Measurements from ENCODE around the gene NMUR2. TPM values are rescaled to one million over a fixed set of nuclear protein-coding genes. Genes with fewer than 3 reads are reported as not detected.
A peak's percentile ranks its signal among the peaks of the same experiment; 100 is the strongest.

The NMUR2 gene
- total RNA-seq, 1 donor: not detected

DNA sequence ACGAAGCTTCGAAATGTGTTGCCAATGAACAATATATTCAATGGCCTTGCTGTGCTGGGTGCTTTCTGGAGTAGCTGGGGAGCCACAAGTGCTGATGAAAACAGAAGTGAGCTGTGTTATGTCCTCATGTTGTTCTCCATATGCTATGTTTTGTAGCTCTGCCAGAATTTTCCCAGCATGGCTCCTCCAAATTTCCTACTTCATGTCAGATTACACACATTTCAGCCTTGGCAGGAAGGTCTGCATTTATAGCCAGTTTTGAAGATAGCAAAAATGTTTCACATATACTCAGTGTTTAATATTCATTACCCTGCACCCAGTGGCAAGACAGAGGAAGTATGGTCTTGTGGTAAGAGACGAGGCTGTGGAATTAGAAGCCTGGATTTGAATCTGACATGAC, 22.6 kb upstream of the NMUR2 start:
- H3K27me3 ChIP-seq (ENCODE audit: insufficient read depth, low read length): no peaks in the 10 kb centered on the region
- no peaks in the 10 kb centered on the region for H3K36me3 ChIP-seq (ENCODE audit: insufficient read depth, low read length)
- no peaks in the 10 kb centered on the region for H3K9me3 ChIP-seq (ENCODE audit: low read depth, low read length)
- no peak for DNase-seq (ENCODE audit: insufficient read length, low spot score, missing footprints)
- no peak overlapping the region for H3K4me2 ChIP-seq (ENCODE audit: insufficient read depth, low read length)
- no peak overlapping the region for H3K27ac ChIP-seq (ENCODE audit: low read depth, low read length)
- no peaks in the 10 kb centered on the region for H4K20me1 ChIP-seq (ENCODE audit: insufficient read depth, low read length)
- TF ChIP-seq, protein P1, sequence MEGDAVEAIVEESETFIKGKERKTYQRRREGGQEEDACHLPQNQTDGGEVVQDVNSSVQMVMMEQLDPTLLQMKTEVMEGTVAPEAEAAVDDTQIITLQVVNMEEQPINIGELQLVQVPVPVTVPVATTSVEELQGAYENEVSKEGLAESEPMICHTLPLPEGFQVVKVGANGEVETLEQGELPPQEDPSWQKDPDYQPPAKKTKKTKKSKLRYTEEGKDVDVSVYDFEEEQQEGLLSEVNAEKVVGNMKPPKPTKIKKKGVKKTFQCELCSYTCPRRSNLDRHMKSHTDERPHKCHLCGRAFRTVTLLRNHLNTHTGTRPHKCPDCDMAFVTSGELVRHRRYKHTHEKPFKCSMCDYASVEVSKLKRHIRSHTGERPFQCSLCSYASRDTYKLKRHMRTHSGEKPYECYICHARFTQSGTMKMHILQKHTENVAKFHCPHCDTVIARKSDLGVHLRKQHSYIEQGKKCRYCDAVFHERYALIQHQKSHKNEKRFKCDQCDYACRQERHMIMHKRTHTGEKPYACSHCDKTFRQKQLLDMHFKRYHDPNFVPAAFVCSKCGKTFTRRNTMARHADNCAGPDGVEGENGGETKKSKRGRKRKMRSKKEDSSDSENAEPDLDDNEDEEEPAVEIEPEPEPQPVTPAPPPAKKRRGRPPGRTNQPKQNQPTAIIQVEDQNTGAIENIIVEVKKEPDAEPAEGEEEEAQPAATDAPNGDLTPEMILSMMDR (IDR thresholded peaks at IDR 0.05; ENCODE audit: extremely low read depth, low read depth, low read length): no peak
- H3K79me2 ChIP-seq (ENCODE audit: insufficient read depth, low read length): no peaks in the 10 kb centered on the region
- no peak overlapping the region for H2AFZ ChIP-seq (ENCODE audit: low read length)
- H3K4me3 ChIP-seq (ENCODE audit: insufficient read depth, low read length): no peak overlapping the region
- H3K4me1 ChIP-seq (ENCODE audit: insufficient read depth, low read length): no peaks in the 10 kb centered on the region

DNA sequence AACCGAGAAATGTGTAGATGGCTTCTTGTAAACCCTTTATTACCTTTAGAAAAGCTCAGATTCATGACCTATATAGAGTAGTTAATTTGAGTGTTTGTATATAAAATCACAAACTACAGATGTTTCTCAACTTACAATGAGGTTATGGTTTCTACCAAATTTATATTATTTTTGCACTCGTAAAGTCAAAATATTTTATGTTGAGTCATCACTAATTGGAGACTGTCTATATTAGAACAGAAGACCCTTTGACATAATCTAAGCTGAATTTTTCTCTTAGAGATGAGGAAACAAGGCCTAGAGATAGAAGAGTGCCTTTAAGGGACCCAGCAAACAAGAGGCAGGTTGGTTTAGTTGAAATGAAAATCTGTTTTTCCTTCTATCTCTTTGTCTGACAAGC, 20.0 kb upstream of the NMUR2 start:
- DNase-seq (ENCODE audit: insufficient read length, low spot score, missing footprints): no peak
- no peak overlapping the region for H2AFZ ChIP-seq (ENCODE audit: low read length)
- no peaks in the 10 kb centered on the region for H3K79me2 ChIP-seq (ENCODE audit: insufficient read depth, low read length)
- no peak overlapping the region for H3K4me2 ChIP-seq (ENCODE audit: insufficient read depth, low read length)
- no peak overlapping the region for H3K4me3 ChIP-seq (ENCODE audit: insufficient read depth, low read length)
- H3K9me3 ChIP-seq (ENCODE audit: low read depth, low read length): no peaks in the 10 kb centered on the region
- no peaks in the 10 kb centered on the region for H3K4me1 ChIP-seq (ENCODE audit: insufficient read depth, low read length)
- TF ChIP-seq, protein P1 (IDR thresholded peaks at IDR 0.05; ENCODE audit: extremely low read depth, low read depth, low read length): no peak
- no peaks in the 10 kb centered on the region for H3K27me3 ChIP-seq (ENCODE audit: insufficient read depth, low read length)
- no peaks in the 10 kb centered on the region for H3K36me3 ChIP-seq (ENCODE audit: insufficient read depth, low read length)
- H3K27ac ChIP-seq (ENCODE audit: low read depth, low read length): no peak overlapping the region
- H4K20me1 ChIP-seq (ENCODE audit: insufficient read depth, low read length): no peaks in the 10 kb centered on the region

DNA sequence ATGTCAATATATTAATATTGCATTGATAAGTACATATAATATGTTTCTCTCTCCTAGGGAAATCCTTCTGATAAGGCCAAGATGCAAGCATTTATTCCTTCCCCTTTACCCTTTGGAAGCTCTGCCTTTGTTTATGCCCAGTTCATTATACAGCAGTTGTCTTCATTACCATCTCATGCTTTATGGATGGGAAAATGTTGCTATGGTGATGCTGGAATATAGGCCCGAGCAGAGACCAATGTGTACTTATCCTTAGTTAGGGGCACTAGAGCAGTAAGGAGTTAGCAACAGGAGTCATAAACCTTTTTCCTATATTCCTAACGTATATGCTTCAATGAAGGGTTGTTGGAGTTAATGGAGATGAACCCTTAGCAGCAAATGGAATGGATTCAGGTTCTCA, 19.4 kb upstream of the NMUR2 start:
- H3K27ac ChIP-seq (ENCODE audit: low read depth, low read length): no peak overlapping the region
- no peak overlapping the region for H3K4me2 ChIP-seq (ENCODE audit: insufficient read depth, low read length)
- H4K20me1 ChIP-seq (ENCODE audit: insufficient read depth, low read length): no peaks in the 10 kb centered on the region
- H3K36me3 ChIP-seq (ENCODE audit: insufficient read depth, low read length): no peaks in the 10 kb centered on the region
- H3K79me2 ChIP-seq (ENCODE audit: insufficient read depth, low read length): no peaks in the 10 kb centered on the region
- DNase-seq (ENCODE audit: insufficient read length, low spot score, missing footprints): no peak
- H3K9me3 ChIP-seq (ENCODE audit: low read depth, low read length): no peaks in the 10 kb centered on the region
- no peak overlapping the region for H2AFZ ChIP-seq (ENCODE audit: low read length)
- H3K27me3 ChIP-seq (ENCODE audit: insufficient read depth, low read length): no peaks in the 10 kb centered on the region
- no peaks in the 10 kb centered on the region for H3K4me1 ChIP-seq (ENCODE audit: insufficient read depth, low read length)
- TF ChIP-seq, protein P1 (IDR thresholded peaks at IDR 0.05; ENCODE audit: extremely low read depth, low read depth, low read length): no peak
- no peak overlapping the region for H3K4me3 ChIP-seq (ENCODE audit: insufficient read depth, low read length)

DNA sequence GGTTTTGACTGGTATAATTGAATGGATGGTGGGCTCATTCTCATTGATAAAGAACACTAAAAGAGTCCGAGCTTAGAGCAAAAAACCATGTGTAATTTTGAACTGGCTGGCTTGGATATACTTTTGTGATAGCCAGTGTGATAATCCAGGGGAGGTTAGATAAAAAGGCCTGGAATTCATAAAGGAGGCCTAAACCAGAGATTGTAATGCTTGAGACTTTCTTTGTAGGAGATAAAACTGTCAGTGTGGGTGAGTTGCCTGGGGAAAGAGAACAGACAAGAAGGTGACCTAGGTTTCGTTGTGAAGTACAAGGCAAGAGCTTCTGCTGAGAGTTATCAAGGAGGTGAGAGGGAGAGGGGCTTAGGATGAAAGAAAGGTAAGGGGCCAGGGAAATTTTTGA, 17.0 kb upstream of the NMUR2 start:
- Histone ChIP-seq H2AFZ (ENCODE audit: low read length) (no peak overlapping the region), H3K4me3 (ENCODE audit: insufficient read depth, low read length) (no peak overlapping the region), H3K79me2 (ENCODE audit: insufficient read depth, low read length) (no peaks in the 10 kb centered on the region), H3K27ac (ENCODE audit: low read depth, low read length) (no peak overlapping the region), H3K4me2 (ENCODE audit: insufficient read depth, low read length) (no peak overlapping the region), H3K9me3 (ENCODE audit: low read depth, low read length) (no peaks in the 10 kb centered on the region), H3K36me3 (ENCODE audit: insufficient read depth, low read length) (no peaks in the 10 kb centered on the region), H3K27me3 (ENCODE audit: insufficient read depth, low read length) (no peaks in the 10 kb centered on the region), H3K4me1 (ENCODE audit: insufficient read depth, low read length) (no peaks in the 10 kb centered on the region), H4K20me1 (ENCODE audit: insufficient read depth, low read length) (no peaks in the 10 kb centered on the region)
- peak; percentile 11 for DNase-seq (ENCODE audit: insufficient read length, low spot score, missing footprints)
- TF ChIP-seq, protein P1 (IDR thresholded peaks at IDR 0.05; ENCODE audit: extremely low read depth, low read depth, low read length): no peak

Measured in osteoblast (primary cell).